ENCODE data around the gene ACSM3.
A peak's percentile ranks its signal among the peaks of the same experiment; 100 is the strongest.

ACSM3 gene

DNA sequence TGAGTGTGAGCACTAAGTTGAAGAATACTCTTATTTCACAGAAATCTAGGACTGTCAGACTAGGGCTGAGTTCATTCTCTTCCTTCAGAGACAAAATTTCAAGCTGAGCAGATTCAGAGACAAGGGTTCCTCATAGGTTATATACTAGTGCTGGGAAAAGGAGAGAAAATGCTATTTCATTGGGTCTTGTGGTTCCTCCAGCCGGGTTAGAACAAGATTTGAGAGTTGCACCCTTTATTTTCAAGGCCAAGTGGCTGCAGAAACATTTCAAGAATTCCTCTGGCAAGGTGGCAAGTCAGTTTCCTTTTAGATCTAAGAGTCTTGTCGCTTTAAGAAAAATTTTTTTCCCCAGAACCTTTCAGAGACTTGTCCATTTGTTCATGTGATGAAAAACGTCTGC lies 29.0 kb upstream of the ACSM3 start:
- Histone ChIP-seq H3K4me3 (replicated peaks; ENCODE audit: insufficient read depth, low read length) (no peak overlapping the region), H3K27me3 (ENCODE audit: insufficient read depth, poor library complexity, severe bottlenecking) (no peaks in the 10 kb centered on the region), H3K27ac (replicated peaks) (no peak overlapping the region)
- no peak for DNase-seq (ENCODE audit: low read depth in 1 of 2, low spot score in 1 of 2)
- TF ChIP-seq SPI1 (IDR thresholded peaks at IDR 0.05; ENCODE audit: borderline replicate concordance, low read depth) = no peak

DNA sequence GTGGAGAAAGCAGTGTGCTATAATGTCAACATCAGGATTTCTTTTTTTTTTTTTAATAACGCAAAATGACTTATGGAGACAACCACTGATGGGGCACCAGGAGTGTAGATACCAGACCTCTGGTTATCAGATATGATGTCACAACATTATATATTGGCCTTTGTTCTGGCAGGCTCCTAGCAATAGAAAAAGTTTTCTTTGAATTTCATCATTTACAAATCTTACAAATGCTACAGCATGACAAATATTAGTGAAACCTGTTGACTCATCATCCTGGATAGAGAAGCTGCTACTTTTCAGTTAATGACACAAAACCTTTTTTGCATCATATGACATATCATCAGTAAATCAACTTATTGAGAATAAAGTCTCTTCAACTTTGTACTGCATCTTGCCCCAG lies 28.3 kb upstream of the ACSM3 start:
- no peak overlapping the region for H3K27ac ChIP-seq (replicated peaks)
- no peaks in the 10 kb centered on the region for H3K27me3 ChIP-seq (ENCODE audit: insufficient read depth, poor library complexity, severe bottlenecking)
- TF ChIP-seq SPI1 (IDR thresholded peaks at IDR 0.05; ENCODE audit: borderline replicate concordance, low read depth) = no peak
- TF ChIP-seq GABPA (IDR thresholded peaks at IDR 0.05; ENCODE audit: low read depth) = no peak
- TF ChIP-seq, protein P1, sequence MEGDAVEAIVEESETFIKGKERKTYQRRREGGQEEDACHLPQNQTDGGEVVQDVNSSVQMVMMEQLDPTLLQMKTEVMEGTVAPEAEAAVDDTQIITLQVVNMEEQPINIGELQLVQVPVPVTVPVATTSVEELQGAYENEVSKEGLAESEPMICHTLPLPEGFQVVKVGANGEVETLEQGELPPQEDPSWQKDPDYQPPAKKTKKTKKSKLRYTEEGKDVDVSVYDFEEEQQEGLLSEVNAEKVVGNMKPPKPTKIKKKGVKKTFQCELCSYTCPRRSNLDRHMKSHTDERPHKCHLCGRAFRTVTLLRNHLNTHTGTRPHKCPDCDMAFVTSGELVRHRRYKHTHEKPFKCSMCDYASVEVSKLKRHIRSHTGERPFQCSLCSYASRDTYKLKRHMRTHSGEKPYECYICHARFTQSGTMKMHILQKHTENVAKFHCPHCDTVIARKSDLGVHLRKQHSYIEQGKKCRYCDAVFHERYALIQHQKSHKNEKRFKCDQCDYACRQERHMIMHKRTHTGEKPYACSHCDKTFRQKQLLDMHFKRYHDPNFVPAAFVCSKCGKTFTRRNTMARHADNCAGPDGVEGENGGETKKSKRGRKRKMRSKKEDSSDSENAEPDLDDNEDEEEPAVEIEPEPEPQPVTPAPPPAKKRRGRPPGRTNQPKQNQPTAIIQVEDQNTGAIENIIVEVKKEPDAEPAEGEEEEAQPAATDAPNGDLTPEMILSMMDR (IDR thresholded peaks at IDR 0.05; ENCODE audit: insufficient read depth, low read length) = no peak
- no peak for TF ChIP-seq POLR2AphosphoS5 (IDR thresholded peaks at IDR 0.05; ENCODE audit: low read depth)
- TF ChIP-seq, protein P2, sequence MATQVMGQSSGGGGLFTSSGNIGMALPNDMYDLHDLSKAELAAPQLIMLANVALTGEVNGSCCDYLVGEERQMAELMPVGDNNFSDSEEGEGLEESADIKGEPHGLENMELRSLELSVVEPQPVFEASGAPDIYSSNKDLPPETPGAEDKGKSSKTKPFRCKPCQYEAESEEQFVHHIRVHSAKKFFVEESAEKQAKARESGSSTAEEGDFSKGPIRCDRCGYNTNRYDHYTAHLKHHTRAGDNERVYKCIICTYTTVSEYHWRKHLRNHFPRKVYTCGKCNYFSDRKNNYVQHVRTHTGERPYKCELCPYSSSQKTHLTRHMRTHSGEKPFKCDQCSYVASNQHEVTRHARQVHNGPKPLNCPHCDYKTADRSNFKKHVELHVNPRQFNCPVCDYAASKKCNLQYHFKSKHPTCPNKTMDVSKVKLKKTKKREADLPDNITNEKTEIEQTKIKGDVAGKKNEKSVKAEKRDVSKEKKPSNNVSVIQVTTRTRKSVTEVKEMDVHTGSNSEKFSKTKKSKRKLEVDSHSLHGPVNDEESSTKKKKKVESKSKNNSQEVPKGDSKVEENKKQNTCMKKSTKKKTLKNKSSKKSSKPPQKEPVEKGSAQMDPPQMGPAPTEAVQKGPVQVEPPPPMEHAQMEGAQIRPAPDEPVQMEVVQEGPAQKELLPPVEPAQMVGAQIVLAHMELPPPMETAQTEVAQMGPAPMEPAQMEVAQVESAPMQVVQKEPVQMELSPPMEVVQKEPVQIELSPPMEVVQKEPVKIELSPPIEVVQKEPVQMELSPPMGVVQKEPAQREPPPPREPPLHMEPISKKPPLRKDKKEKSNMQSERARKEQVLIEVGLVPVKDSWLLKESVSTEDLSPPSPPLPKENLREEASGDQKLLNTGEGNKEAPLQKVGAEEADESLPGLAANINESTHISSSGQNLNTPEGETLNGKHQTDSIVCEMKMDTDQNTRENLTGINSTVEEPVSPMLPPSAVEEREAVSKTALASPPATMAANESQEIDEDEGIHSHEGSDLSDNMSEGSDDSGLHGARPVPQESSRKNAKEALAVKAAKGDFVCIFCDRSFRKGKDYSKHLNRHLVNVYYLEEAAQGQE (IDR thresholded peaks at IDR 0.05; ENCODE audit: insufficient replicate concordance, low read depth) = no peak
- H3K4me3 ChIP-seq (replicated peaks; ENCODE audit: insufficient read depth, low read length) = no peak overlapping the region
- no peak for DNase-seq (ENCODE audit: low read depth in 1 of 2, low spot score in 1 of 2)

DNA sequence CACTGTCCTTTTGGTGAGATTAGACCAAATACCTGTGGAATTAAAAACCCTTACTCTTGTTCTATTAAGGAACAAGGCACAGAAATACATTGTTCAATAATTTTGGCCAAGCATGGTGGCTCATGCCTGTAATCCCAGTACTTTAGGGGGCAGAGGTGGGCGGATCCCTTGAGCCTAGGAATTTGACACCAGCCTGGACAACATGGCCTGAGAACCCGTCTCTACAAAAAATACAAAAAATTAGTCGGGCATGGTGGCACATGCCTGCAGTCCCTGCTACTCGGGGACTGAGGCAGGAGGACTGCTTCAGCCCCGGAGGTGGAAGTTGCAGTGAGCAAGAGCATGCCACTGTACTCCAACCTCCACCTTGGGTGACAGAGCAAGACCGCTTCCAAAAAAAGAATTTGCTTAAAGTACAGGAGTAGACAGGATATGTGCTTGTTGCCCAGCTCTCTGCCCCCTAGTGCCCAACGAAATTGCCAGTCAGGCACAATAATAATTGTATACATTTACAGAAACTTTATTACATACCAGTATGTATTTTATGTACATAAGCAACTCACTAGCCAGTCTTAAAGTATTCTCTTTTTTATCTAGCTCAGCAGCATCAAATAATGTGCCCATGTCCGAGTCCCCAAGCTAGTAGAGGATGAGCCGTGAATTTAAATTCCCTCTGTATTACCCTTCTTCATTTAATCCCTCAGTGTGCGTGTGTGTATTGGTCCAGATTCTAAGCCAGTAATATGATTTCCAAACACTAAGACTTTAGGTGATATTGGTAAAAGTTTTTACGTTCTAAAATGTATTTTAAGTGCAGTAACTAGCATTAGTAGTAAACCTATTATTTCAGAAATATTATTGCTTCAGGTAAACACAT lies 23.6 kb upstream of the ACSM3 start:
- Histone ChIP-seq H3K4me3 (replicated peaks; ENCODE audit: insufficient read depth, low read length) (peak overlapping the region; percentile 99), H3K27ac (replicated peaks) (peak overlapping the region; percentile 99), H3K27me3 (ENCODE audit: insufficient read depth, poor library complexity, severe bottlenecking) (no peaks in the 10 kb centered on the region)
- TF ChIP-seq GABPA (IDR thresholded peaks at IDR 0.05; ENCODE audit: low read depth) = no peak
- TF ChIP-seq, protein P2 (IDR thresholded peaks at IDR 0.05; ENCODE audit: insufficient replicate concordance, low read depth) = no peak
- TF ChIP-seq, protein P1 (IDR thresholded peaks at IDR 0.05; ENCODE audit: insufficient read depth, low read length) = peak; percentile 45
- DNase-seq (ENCODE audit: low read depth in 1 of 2, low spot score in 1 of 2) = peak in 1 of 2 experiments; percentile 42

DNA sequence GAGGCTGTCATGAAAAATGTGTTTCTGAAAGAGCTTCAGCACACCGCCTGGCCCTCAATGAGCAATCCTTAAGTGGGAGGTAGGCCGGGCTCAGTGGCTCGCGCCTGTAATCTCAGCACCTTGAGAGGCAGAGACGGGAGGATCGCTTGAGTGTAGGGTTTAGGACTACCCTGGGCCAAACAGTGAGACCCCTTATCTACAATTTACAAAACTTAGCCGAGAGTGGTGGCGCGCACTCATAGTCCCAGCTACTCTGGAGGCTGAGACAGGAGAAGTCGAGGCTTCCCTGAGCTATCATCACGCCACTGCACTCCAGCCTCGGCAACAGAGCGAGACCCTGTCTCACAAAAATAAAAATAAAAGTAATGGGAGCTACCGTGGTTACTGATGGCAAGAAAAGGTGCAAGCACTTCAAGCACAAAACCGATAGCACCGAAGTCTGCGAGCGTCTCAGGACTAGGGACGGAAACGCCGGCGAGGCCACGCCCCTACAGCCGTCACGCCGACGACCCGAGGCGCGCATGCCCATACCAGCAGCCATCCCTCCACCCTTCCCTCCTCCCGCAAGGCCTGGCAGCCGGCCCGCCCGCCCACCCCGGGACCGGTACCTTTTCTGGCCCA lies 22.8 kb upstream of the ACSM3 start:
- no peak for TF ChIP-seq SPI1 (IDR thresholded peaks at IDR 0.05; ENCODE audit: borderline replicate concordance, low read depth)
- TF ChIP-seq, protein P1 (IDR thresholded peaks at IDR 0.05; ENCODE audit: insufficient read depth, low read length) = no peak
- TF ChIP-seq, protein P2 (IDR thresholded peaks at IDR 0.05; ENCODE audit: insufficient replicate concordance, low read depth) = no peak
- 0 out of 2 replicates have a peak, but pooled peaks have one; percentile 8 for TF ChIP-seq POLR2AphosphoS5 (IDR thresholded peaks at IDR 0.05; ENCODE audit: low read depth)
- TF ChIP-seq GABPA (IDR thresholded peaks at IDR 0.05; ENCODE audit: low read depth) = no peak
- Histone ChIP-seq H3K27ac (replicated peaks) (peak overlapping the region; percentile 99), H3K4me3 (replicated peaks; ENCODE audit: insufficient read depth, low read length) (peak overlapping the region; percentile 99), H3K27me3 (ENCODE audit: insufficient read depth, poor library complexity, severe bottlenecking) (no peaks in the 10 kb centered on the region)
- peak; percentile 67 to 85 for DNase-seq (ENCODE audit: low read depth in 1 of 2, low spot score in 1 of 2)

Measured in HL-60 (cell line).